HG02981 (cell line): ENCODE measurements around the gene KRTAP10-10.
"Not testable (repeated sequence)": the region's sequence is repeated elsewhere in the genome, so short reads cannot be mapped to it uniquely, and the experiment has no call there.

Experiments used
- ATAC-seq: cut with Tn5 transposase; IDR thresholded peaks from one replicate; pipeline ENCODE4 v1.9.1; 2021; ENCODE audit warnings: mild to moderate bottlenecking, moderate library complexity; ENCODE audit not compliant: unreplicated experiment

The KRTAP10-10 gene

GRCh38 chr21:44649521-44650100 lies 12.5 kb downstream of the KRTAP10-10 start:
- ATAC-seq = no peak

- ATAC-seq = no peak
Measured at GRCh38 chr21:44650265-44650972, 13.3 kb downstream of the KRTAP10-10 start.

DNA sequence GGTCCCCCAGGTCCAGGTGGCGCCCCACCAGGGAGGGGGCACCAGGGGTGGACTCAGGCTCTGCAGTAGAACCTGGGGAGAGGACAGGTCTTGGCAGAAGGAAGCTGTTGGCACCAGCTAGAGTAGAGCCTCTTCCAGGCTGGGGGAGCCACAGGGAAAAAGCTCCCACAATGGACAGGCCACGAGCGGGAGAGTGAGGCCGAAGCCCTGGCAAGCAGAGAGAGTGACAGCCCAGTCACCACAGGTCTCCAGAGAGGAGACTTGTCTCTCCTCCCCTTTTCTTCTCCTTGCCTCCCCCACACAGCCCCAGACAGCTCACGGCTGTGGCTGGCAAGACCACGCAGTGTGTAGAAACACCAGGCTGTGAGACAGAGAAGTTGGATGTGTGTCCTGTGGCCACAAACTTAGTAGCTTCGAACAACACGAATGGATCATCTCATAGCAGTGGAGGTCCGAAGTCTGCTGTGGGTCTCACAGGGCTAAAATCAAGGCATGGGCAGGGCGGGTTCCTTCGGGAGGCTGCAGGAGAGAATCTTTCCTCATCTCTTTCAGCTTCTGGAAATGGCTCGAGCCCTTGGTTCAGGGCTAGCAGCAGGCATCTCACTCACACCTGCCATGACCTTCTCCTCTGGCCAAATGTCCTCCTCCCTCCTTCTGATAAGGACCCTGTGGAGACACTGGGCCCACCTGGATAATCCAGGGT lies 14.0 kb downstream of the KRTAP10-10 start:
- no peak for ATAC-seq

DNA sequence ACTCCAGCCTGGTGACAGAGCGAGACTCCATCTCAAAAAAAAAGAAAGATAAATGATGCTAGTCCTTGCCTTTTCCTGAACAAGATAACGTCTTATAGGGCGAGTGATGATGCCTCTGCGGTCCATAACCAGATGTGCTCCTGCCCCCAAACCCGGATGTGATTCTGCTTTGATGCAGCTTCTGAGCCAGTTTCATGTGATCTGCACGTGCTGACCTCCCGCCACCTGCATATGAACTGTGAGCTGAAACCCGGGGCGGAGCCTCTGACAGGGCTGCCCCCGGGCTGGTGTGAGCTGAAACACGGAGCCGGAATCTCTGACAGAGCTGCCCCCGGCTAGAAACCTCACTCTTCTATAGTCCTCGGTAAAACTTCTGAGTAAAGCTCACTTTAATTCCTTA lies 16.0 kb downstream of the KRTAP10-10 start:
- no peak for ATAC-seq

DNA sequence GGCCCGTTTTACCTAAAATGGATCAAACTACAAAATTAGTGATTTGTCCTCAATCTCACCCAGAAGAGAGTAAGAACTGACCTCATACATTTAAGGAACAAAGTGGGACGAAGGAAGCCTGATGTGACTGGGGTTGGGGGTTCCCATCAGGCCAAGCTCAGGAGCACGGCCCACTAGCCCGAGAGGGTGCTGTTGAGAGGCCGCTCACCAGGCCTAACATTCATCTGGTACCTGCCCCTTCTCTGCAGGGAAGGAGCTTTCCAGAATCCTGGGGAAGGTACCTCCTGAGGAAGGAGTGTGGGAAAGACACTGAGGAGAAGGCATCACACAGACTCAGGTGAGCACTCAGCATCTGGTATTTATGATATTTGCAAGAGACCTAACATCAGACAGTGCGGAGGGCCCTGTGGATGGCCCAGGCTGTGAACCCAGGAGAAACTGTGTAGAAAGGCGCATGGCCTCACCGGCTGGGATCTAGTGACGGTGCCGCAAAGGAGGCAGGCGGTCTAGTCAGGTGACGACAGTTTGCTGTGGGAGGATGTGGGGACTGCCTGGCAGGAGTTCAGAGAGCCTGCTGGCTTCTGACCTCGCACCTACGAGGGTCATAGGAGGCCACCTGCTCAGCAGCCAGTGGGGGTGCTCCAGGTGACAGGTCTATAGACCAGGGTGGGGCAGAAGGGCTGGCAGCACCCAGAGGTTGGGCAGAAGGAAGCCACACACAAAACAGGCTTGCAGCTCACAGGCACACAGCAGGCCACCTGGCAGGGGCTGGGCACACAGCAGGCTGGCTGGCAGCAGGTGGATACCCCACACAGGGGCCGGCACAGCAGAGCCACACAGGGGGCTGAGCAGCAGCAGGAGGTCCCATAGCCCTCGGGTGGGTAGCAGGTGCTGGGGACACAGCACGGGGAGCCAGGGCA lies 16.8 kb downstream of the KRTAP10-10 start:
- no peak for ATAC-seq

GRCh38 chr21:44654576-44655175 lies 17.5 kb downstream of the KRTAP10-10 start, which contains the start of gene KRTAP12-4:
KRTAP12-4 (minus strand) TSS chr21:44654659; CDS start chr21:44654614, 45 bp downstream.
- no peak for ATAC-seq

- no peak for ATAC-seq
Measured at GRCh38 chr21:44656868-44657267, 19.7 kb downstream of the KRTAP10-10 start.

GRCh38 chr21:44657635-44658540 lies 20.7 kb downstream of the KRTAP10-10 start, which contains the start of gene KRTAP12-3:
KRTAP12-3 (plus strand) TSS chr21:44657932; CDS start chr21:44657980, 48 bp downstream.
- no peak for ATAC-seq

DNA sequence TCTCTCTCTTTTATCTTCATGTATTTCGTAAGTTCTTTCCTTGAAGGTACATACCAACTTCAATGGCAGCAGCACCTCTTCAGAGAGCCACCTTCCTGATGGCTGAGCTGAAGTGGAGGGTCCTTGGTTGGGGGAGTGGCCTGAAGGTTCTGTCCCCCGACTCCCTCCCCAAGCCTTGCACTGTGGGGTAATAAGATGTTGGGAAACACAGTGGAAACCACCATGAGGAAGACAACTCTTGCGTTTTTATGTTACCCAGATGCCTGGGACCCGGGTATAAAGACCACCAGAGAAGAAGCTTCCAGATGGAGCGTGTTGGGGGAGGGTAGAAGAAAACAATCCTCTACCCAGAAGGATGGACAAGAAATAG lies 21.4 kb downstream of the KRTAP10-10 start:
- no peak for ATAC-seq

DNA sequence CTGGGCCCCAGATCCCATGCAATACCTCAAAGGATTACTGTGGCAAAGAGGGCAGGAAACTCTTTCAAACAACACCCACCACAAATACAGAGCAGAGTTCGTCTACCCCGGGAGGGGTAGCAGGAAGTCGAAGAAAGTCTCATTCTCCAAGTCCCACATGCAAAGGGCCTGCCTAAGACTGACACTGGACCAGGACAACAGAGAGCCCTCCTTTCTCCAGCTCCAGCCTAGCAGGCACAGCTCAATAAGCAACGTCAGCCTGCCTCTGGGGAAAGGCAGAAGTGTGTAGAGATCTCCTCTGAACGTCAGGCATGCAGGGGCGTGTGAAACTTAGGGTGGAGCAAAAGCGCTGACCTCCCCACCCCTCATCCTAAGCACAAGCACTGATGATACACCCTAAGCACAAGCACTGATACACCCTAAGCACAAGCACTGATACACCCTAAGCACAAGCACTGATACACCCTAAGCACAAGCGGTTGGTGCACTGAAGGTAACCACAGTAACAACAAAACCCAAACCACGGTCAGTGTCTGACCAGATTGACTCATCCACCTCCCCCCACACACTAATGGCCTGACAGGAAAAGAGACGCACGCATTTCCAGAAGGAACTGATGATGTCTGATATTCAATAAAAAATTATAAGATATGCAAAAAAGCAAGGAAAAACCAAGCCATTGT lies 21.9 kb downstream of the KRTAP10-10 start:
- no peak for ATAC-seq

- not testable (repeated sequence) for ATAC-seq
Measured at GRCh38 chr21:44661567-44661966, 24.4 kb downstream of the KRTAP10-10 start.

- ATAC-seq = no peak
Measured at GRCh38 chr21:44664691-44665090, 27.5 kb downstream of the KRTAP10-10 start.

DNA sequence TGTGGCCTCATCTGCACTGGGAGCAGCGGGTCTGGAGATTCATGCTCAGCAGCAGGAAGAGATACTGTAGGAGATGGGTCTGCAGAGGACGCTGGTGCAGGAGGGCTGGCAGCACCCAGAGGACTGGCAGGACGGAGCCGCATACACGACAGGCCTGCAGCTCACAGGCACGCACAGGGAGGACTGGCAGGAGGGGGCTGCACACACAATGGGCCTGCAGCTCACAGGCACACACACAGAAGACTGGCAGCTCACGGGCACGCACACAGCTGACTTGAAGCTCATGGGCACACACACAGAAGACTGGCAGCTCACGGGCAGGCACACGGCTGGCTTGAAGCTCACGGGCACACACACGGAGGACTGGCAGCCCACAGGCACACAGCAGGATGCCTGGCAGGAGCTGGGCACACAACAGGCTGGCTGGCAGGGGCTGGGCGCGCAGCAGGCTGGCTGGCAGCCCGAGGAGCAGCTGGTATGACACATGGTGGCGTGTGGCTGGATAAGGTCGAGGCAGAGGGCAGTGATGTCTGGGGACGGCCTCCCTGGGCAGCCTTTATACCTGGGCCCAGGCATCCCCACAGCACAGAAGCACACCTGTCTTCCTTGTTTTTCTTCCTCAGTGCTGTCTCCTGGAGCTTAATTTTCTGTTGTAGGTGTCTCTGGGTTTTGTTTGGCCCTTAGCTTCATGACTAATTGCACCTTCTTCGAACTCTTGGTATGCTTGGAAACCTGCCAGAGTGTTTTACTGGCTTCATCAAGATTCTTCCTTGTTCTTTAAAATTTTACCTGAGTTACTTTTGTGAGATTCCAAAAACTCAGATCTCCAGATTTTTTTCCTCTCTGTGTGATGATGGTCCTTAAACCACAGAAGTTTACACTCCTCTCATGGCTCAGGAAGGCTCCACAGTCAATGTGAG lies 29.5 kb downstream of the KRTAP10-10 start, which contains the start of gene KRTAP12-2:
Gene KRTAP12-2, minus strand, starts transcription at position 527 of the 920 bp plus-strand sequence. Its CDS starts 41 bp downstream, at position 486.
- no peak for ATAC-seq

- ATAC-seq = no peak
Measured at GRCh38 chr21:44667612-44668011, 30.5 kb downstream of the KRTAP10-10 start.

- ATAC-seq = no peak
Measured at GRCh38 chr21:44670642-44671432, 33.7 kb downstream of the KRTAP10-10 start.

GRCh38 chr21:44671911-44672310 lies 34.8 kb downstream of the KRTAP10-10 start:
- ATAC-seq = no peak

DNA sequence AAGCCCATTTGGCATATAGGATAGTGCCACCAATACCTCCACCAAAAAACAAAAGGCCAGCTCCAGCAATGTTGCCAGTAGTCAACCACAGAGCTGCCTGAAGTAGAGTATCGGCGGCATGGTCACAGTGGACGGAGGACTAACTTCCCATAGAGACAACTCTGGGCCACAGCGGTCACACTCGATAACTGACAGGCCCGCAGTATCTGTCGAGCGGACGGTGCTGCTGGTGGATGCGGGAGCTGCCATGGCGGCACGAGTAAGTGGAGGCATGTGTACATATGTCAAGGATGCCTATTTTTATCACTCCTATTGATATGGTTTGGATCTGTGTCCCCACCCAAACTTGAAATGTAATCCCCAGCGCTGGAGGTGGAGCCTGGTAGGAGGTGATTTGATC lies 40.7 kb downstream of the KRTAP10-10 start:
- no peak for ATAC-seq
